HG02798 (cell line): Measurements from ENCODE around the gene METTL8.
"Not testable (repeated sequence)": the region's sequence is repeated elsewhere in the genome, so short reads cannot be mapped to it uniquely, and the experiment has no call there.

Experiments used
- ATAC-seq: cut with Tn5 transposase; IDR thresholded peaks from one replicate; pipeline ENCODE4 v1.9.1; 2021; ENCODE audit warnings: mild to moderate bottlenecking; ENCODE audit not compliant: unreplicated experiment, poor library complexity

The METTL8 gene

GRCh38 chr2:171431677-171432167 is 2.1 kb downstream of the METTL8 start:
- no peak for ATAC-seq

GRCh38 chr2:171430516-171431410 is 3.0 kb downstream of the METTL8 start:
- ATAC-seq, result no peak

- ATAC-seq, result not testable (repeated sequence)
Measured at GRCh38 chr2:171422710-171423495, 10.9 kb downstream of the METTL8 start.

GRCh38 chr2:171420728-171421563 is 12.8 kb downstream of the METTL8 start:
- no peak for ATAC-seq

- no peak for ATAC-seq
Measured at GRCh38 chr2:171419333-171419732, 14.5 kb downstream of the METTL8 start.

- peak; percentile 95 for ATAC-seq
Measured at GRCh38 chr2:171416009-171416926, 17.5 kb downstream of the METTL8 start.

- ATAC-seq, result not testable (repeated sequence)
Measured at GRCh38 chr2:171414645-171415044, 19.1 kb downstream of the METTL8 start.

GRCh38 chr2:171412571-171413175 is 21.1 kb downstream of the METTL8 start:
- ATAC-seq, result no peak

GRCh38 chr2:171411791-171412483 is 21.9 kb downstream of the METTL8 start:
- no peak for ATAC-seq

GRCh38 chr2:171411214-171411613 is 22.6 kb downstream of the METTL8 start:
- no peak for ATAC-seq

- ATAC-seq, result no peak
Measured at GRCh38 chr2:171410624-171411023, 23.2 kb downstream of the METTL8 start.

GRCh38 chr2:171410101-171410500 is 23.7 kb downstream of the METTL8 start:
- no peak for ATAC-seq

GRCh38 chr2:171409436-171409971 is 24.3 kb downstream of the METTL8 start:
- no peak for ATAC-seq

GRCh38 chr2:171407676-171408044 is 26.1 kb downstream of the METTL8 start:
- no peak for ATAC-seq

GRCh38 chr2:171407030-171407675 is 26.6 kb downstream of the METTL8 start:
- peak; percentile 77 for ATAC-seq

- peak; percentile 57 for ATAC-seq
Measured at GRCh38 chr2:171406044-171406443, 27.7 kb downstream of the METTL8 start.

GRCh38 chr2:171405546-171405945 is 28.2 kb downstream of the METTL8 start:
- no peak for ATAC-seq

GRCh38 chr2:171404719-171405118 is 29.1 kb downstream of the METTL8 start:
- ATAC-seq, result no peak
